Measurements from ENCODE around the gene B4GALT5. TPM values are rescaled to one million over a fixed set of nuclear protein-coding genes. Genes with fewer than 3 reads are reported as not detected.
A peak's percentile ranks its signal among the peaks of the same experiment; 100 is the strongest.

Gene B4GALT5
- total and polyA plus RNA-seq, 10 donors, result 3.9 to 79.0 (median 52.3) TPM

GRCh38 chr20:49657118-49657901 is 56.4 kb downstream of the B4GALT5 start:
- WGBS, 5 donors, result 45 to 76% (median 61%) methylated on average over 8 of the region's 8 CpGs
- H3K9me3 ChIP-seq, result no peaks in the 10 kb centered on the region
- no peaks in the 10 kb centered on the region for H3K27me3 ChIP-seq (replicated peaks in 1 of 7)
- DNase-seq, result no peak
- H3K4me3 ChIP-seq, result no peak overlapping the region
- TF ChIP-seq CTCF (IDR thresholded peaks at IDR 0.05 in 8 of 11, conservative IDR thresholded peaks at IDR 0.05 in 3 of 11) (no peak), POLR2AphosphoS5 (IDR thresholded peaks at IDR 0.05) (no peak), POLR2A (IDR thresholded peaks at IDR 0.05) (no peak)
- intact Hi-C loops (cut with DNase I; ENCODE audit: low total_unique reads), result no loop called here
- H3K27ac ChIP-seq, result peak overlapping the region in 6 of 8 donors; percentile 4 to 57 (median 24)
- H3K4me1 ChIP-seq, result peaks cover 4 to 98% (median 63%) of the 10 kb centered on the region in 6 donors
- peaks cover 0 to 46% (median 35%) of the 10 kb centered on the region in 6 donors for H3K36me3 ChIP-seq

GRCh38 chr20:49656304-49656703 is 57.4 kb downstream of the B4GALT5 start:
- Histone ChIP-seq H3K9me3 (no peaks in the 10 kb centered on the region), H3K36me3 (peaks cover 0 to 56% (median 39%) of the 10 kb centered on the region in 6 donors), H3K4me1 (peaks cover 0 to 97% (median 53%) of the 10 kb centered on the region in 6 donors), H3K4me3 (no peak overlapping the region), H3K27me3 (replicated peaks in 1 of 7) (no peaks in the 10 kb centered on the region), H3K27ac (peak overlapping the region in 3 of 8 donors; percentile 2 to 57 (median 48))
- TF ChIP-seq POLR2A (IDR thresholded peaks at IDR 0.05) (no peak), CTCF (IDR thresholded peaks at IDR 0.05 in 8 of 11, conservative IDR thresholded peaks at IDR 0.05 in 3 of 11) (no peak), POLR2AphosphoS5 (IDR thresholded peaks at IDR 0.05) (no peak)
- no peak for DNase-seq
- WGBS, 5 donors, result 89 to 96% (median 90%) methylated on average over 7 of the region's 7 CpGs
- intact Hi-C loops (cut with DNase I; ENCODE audit: low total_unique reads), result no loop called here

GRCh38 chr20:49653925-49654434 is 59.7 kb downstream of the B4GALT5 start:
- peaks cover 0 to 74% (median 32%) of the 10 kb centered on the region in 6 donors for H3K4me1 ChIP-seq
- intact Hi-C loops (cut with DNase I; ENCODE audit: low total_unique reads), result no loop called here
- no peaks in the 10 kb centered on the region for H3K27me3 ChIP-seq (replicated peaks in 1 of 7)
- H3K4me3 ChIP-seq, result no peak overlapping the region
- H3K27ac ChIP-seq, result peak overlapping the region in 4 of 8 donors; percentile 36 to 57 (median 55)
- TF ChIP-seq POLR2AphosphoS5 (IDR thresholded peaks at IDR 0.05) (no peak), POLR2A (IDR thresholded peaks at IDR 0.05) (no peak), CTCF (IDR thresholded peaks at IDR 0.05 in 8 of 11, conservative IDR thresholded peaks at IDR 0.05 in 3 of 11) (no peak)
- WGBS, 5 donors, result 60 to 88% (median 78%) methylated on average over 8 of the region's 8 CpGs
- H3K36me3 ChIP-seq, result peaks cover 0 to 73% (median 47%) of the 10 kb centered on the region in 6 donors
- DNase-seq, result no peak
- no peaks in the 10 kb centered on the region for H3K9me3 ChIP-seq

GRCh38 chr20:49649672-49650071 is 64.0 kb downstream of the B4GALT5 start:
- 84 to 93% (median 89%) methylated on average over 3 of the region's 3 CpGs for WGBS, 5 donors

More at GRCh38 chr20:49649672-49650071, 64.0 kb downstream of the B4GALT5 start:
- H3K9me3 ChIP-seq, result no peaks in the 10 kb centered on the region
- TF ChIP-seq POLR2AphosphoS5 (IDR thresholded peaks at IDR 0.05) (no peak), POLR2A (IDR thresholded peaks at IDR 0.05) (no peak), CTCF (IDR thresholded peaks at IDR 0.05 in 8 of 11, conservative IDR thresholded peaks at IDR 0.05 in 3 of 11) (no peak)
- no peak overlapping the region for H3K27ac ChIP-seq
- peaks cover 4 to 96% (median 71%) of the 10 kb centered on the region in 6 donors for H3K36me3 ChIP-seq
- H3K27me3 ChIP-seq (replicated peaks in 1 of 7), result no peaks in the 10 kb centered on the region
- no peak overlapping the region for H3K4me3 ChIP-seq
- peaks cover 0 to 31% (median 4%) of the 10 kb centered on the region in 6 donors for H3K4me1 ChIP-seq
- DNase-seq, result no peak
- intact Hi-C loops (cut with DNase I; ENCODE audit: low total_unique reads), result no loop called here

All from spleen (tissue), 11 donors.